HG02588 (cell line): Measurements from ENCODE around the gene TBCK.

ENCODE experiments used
- ATAC-seq: cut with Tn5 transposase; IDR thresholded peaks from one replicate; pipeline ENCODE4 v1.9.1; 2021; ENCODE audit warnings: mild to moderate bottlenecking, moderate library complexity; ENCODE audit not compliant: unreplicated experiment

Gene TBCK

GRCh38 chr4:105996845-105997244, 319.2 kb downstream of the TBCK start:
- ATAC-seq: no peak

- no peak for ATAC-seq
Observed at GRCh38 chr4:105994841-105995501, 321.0 kb downstream of the TBCK start.

GRCh38 chr4:105994061-105994460, 321.9 kb downstream of the TBCK start:
- no peak for ATAC-seq

- ATAC-seq: no peak
Observed at GRCh38 chr4:105992641-105993305, 323.2 kb downstream of the TBCK start.

GRCh38 chr4:105991726-105992125, 324.3 kb downstream of the TBCK start:
- no peak for ATAC-seq
